Measurements from ENCODE around the gene EPHB2.

- TF ChIP-seq CTCF (conservative IDR thresholded peaks at IDR 0.05; ENCODE audit: low read length), result no peak
- no peak for TF ChIP-seq EZH2phosphoT487 (IDR thresholded peaks at IDR 0.05; ENCODE audit: borderline replicate concordance)
These were observed 165.9 kb downstream of the EPHB2 start for GRCh38 chr1:22876359-22877111.

Data from Loucy (cell line).